ENCODE data around the gene SMAD5. TPM values are rescaled to one million over a fixed set of nuclear protein-coding genes. Genes with fewer than 3 reads are reported as not detected.

The SMAD5 gene
- total and polyA plus RNA-seq, 2 experiments from 2014 or later = 37.5 to 56.6 TPM

DNA sequence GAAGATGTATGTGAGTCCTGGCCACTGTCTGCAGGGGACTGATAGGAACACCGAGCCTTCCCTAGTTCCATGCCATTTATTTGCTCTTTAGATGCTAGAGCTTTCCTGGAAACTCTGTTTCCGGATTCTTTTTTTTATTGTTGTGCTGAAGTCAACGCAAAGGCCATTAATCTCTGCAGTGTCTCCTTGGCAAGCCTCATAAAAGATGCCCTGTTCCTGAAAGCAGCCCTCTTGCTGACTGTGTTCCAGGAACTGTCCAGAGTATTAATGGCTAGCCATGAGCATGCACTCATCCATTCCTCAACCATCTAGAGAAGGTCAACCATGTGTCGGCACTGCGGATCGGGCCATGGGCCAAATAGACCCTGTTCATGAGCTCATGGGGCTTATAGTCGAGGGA lies 42.9 kb upstream of the SMAD5 start (continued):
- TF ChIP-seq, protein P1, sequence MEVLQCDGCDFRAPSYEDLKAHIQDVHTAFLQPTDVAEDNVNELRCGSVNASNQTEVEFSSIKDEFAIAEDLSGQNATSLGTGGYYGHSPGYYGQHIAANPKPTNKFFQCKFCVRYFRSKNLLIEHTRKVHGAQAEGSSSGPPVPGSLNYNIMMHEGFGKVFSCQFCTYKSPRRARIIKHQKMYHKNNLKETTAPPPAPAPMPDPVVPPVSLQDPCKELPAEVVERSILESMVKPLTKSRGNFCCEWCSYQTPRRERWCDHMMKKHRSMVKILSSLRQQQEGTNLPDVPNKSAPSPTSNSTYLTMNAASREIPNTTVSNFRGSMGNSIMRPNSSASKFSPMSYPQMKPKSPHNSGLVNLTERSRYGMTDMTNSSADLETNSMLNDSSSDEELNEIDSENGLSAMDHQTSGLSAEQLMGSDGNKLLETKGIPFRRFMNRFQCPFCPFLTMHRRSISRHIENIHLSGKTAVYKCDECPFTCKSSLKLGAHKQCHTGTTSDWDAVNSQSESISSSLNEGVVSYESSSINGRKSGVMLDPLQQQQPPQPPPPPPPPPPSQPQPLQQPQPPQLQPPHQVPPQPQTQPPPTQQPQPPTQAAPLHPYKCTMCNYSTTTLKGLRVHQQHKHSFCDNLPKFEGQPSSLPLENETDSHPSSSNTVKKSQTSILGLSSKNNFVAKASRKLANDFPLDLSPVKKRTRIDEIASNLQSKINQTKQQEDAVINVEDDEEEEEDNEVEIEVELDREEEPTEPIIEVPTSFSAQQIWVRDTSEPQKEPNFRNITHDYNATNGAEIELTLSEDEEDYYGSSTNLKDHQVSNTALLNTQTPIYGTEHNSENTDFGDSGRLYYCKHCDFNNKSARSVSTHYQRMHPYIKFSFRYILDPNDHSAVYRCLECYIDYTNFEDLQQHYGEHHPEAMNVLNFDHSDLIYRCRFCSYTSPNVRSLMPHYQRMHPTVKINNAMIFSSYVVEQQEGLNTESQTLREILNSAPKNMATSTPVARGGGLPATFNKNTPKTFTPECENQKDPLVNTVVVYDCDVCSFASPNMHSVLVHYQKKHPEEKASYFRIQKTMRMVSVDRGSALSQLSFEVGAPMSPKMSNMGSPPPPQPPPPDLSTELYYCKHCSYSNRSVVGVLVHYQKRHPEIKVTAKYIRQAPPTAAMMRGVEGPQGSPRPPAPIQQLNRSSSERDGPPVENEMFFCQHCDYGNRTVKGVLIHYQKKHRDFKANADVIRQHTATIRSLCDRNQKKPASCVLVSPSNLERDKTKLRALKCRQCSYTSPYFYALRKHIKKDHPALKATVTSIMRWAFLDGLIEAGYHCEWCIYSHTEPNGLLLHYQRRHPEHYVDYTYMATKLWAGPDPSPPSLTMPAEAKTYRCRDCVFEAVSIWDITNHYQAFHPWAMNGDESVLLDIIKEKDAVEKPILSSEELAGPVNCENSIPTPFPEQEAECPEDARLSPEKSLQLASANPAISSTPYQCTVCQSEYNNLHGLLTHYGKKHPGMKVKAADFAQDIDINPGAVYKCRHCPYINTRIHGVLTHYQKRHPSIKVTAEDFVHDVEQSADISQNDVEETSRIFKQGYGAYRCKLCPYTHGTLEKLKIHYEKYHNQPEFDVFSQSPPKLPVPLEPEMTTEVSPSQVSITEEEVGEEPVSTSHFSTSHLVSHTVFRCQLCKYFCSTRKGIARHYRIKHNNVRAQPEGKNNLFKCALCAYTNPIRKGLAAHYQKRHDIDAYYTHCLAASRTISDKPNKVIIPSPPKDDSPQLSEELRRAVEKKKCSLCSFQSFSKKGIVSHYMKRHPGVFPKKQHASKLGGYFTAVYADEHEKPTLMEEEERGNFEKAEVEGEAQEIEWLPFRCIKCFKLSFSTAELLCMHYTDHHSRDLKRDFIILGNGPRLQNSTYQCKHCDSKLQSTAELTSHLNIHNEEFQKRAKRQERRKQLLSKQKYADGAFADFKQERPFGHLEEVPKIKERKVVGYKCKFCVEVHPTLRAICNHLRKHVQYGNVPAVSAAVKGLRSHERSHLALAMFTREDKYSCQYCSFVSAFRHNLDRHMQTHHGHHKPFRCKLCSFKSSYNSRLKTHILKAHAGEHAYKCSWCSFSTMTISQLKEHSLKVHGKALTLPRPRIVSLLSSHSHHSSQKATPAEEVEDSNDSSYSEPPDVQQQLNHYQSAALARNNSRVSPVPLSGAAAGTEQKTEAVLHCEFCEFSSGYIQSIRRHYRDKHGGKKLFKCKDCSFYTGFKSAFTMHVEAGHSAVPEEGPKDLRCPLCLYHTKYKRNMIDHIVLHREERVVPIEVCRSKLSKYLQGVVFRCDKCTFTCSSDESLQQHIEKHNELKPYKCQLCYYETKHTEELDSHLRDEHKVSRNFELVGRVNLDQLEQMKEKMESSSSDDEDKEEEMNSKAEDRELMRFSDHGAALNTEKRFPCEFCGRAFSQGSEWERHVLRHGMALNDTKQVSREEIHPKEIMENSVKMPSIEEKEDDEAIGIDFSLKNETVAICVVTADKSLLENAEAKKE (CRISPR knock-in tag; IDR thresholded peaks at IDR 0.05) = no peak
- no peak for TF ChIP-seq JUNB (IDR thresholded peaks at IDR 0.05; ENCODE audit: unreplicated experiment)
- TF ChIP-seq STAT1 (IDR thresholded peaks at IDR 0.05; ENCODE audit: unreplicated experiment) = no peak

DNA sequence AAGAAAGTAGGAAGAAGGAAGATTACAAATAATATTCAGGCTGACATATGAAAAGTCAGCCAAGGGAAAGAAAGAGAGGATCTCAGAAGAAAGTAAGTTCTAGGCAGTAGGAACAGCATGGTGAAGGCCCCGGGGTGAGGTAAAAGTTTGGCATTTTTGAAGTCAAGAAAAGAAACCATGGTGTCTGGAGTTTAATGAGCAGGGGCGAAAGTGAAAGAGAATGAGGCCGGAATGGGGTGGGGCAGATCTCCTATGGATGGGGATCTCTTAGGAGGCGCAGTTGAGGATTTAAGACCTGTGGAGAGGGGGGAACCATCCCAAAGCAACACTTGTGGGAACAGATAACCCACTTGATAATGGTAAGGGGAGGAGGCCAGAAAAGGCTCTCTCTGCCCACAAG lies 42.3 kb upstream of the SMAD5 start:
- Mint-ChIP-seq H3K9me3 (no peaks in the 10 kb centered on the region; the same call in 2 of the 3 replicates), H3K4me3 (no peak overlapping the region)
- H3K36me3 ChIP-seq (ENCODE audit: insufficient read depth) = no peaks in the 10 kb centered on the region
- TF ChIP-seq REST (IDR thresholded peaks at IDR 0.05; ENCODE audit: unreplicated experiment) (no peak), ZNF331 (CRISPR knock-in tag; IDR thresholded peaks at IDR 0.05; ENCODE audit: low read depth) (no peak), EZH2phosphoT487 (IDR thresholded peaks at IDR 0.05; ENCODE audit: unreplicated experiment) (no peak), NANOG (IDR thresholded peaks at IDR 0.05; ENCODE audit: borderline replicate concordance) (no peak), ETS1 (IDR thresholded peaks at IDR 0.05) (no peak), EZH2 (IDR thresholded peaks at IDR 0.05; ENCODE audit: low read depth, unreplicated experiment) (no peak), JUNB (IDR thresholded peaks at IDR 0.05; ENCODE audit: unreplicated experiment) (no peak), STAT1 (IDR thresholded peaks at IDR 0.05; ENCODE audit: unreplicated experiment) (no peak), POLR2AphosphoS5 (IDR thresholded peaks at IDR 0.05; ENCODE audit: low read depth) (no peak)
- TF ChIP-seq, protein P2, sequence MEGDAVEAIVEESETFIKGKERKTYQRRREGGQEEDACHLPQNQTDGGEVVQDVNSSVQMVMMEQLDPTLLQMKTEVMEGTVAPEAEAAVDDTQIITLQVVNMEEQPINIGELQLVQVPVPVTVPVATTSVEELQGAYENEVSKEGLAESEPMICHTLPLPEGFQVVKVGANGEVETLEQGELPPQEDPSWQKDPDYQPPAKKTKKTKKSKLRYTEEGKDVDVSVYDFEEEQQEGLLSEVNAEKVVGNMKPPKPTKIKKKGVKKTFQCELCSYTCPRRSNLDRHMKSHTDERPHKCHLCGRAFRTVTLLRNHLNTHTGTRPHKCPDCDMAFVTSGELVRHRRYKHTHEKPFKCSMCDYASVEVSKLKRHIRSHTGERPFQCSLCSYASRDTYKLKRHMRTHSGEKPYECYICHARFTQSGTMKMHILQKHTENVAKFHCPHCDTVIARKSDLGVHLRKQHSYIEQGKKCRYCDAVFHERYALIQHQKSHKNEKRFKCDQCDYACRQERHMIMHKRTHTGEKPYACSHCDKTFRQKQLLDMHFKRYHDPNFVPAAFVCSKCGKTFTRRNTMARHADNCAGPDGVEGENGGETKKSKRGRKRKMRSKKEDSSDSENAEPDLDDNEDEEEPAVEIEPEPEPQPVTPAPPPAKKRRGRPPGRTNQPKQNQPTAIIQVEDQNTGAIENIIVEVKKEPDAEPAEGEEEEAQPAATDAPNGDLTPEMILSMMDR (conservative IDR thresholded peaks at IDR 0.05; ENCODE audit: low read depth in 2 of 2) = no peak

More for the DNA sequence above, 42.3 kb upstream of the SMAD5 start:
- Histone ChIP-seq H3K4me3 (no peak overlapping the region), H3K9me2 (ENCODE audit: insufficient read depth) (no peaks in the 10 kb centered on the region), H4K20me1 (replicated peaks; ENCODE audit: insufficient read depth) (no peaks in the 10 kb centered on the region), H3K4me2 (no peak overlapping the region), H2AFZ (no peak overlapping the region), H3F3A (replicated peaks; ENCODE audit: low read depth) (no peaks in the 10 kb centered on the region), H3K27me3 (ENCODE audit: insufficient read depth) (no peaks in the 10 kb centered on the region), H3K79me2 (replicated peaks; ENCODE audit: insufficient read depth) (no peaks in the 10 kb centered on the region), H3K4me1 (ENCODE audit: insufficient read depth) (peaks cover under 1% of the 10 kb centered on the region; the same call in 1 of the 2 replicates), H3K27ac (ENCODE audit: low read depth) (no peak overlapping the region)
- peaks cover 3% of the 10 kb centered on the region for H3K27me3 Mint-ChIP-seq (ENCODE audit: insufficient read depth, low read depth, poor library complexity)
- no peak for DNase-seq (ENCODE audit: low spot score)
- no peak overlapping the region for H3K27ac Mint-ChIP-seq
- no peaks in the 10 kb centered on the region for H3K36me3 Mint-ChIP-seq (ENCODE audit: low read depth)
- ATAC-seq = no peak
- no peaks in the 10 kb centered on the region; the same call in 2 of the 3 replicates for H3K4me1 Mint-ChIP-seq
